K562 (cell line): ENCODE measurements around the gene BAIAP3. TPM values are rescaled to one million over a fixed set of nuclear protein-coding genes. Genes with fewer than 3 reads are reported as not detected.

Source experiments
- ATAC-seq: fragments of 200-7000 bp; cut with Tn5 transposase; 3 replicates; pipeline ENCODE4 v1.9.1; 2020; ENCODE audit warnings: moderate library complexity
- BruUV-seq: library from RNA; stranded (reverse); fragments of 400-500 nt; replicated peaks from 2 replicates; lab custom pipeline; 2021; lab: Mats Ljungman, UMichigan
- CTCF ChIA-PET: fragments of 300-600 bp; formaldehyde crosslinking; extraction: SDS; loops from one replicate; lab custom pipeline; 2021; ENCODE audit warnings: low intra/inter-chr PET ratio; lab: Yijun Ruan, JAX
- POLR2A ChIA-PET: fragments of 300-600, 350-650 bp; sonication (Branson Sonifier 250); formaldehyde crosslinking; extraction: SDS; loops from one replicate; lab custom pipeline; 2021; ENCODE audit warnings: antibody characterized with exemption, inconsistent platforms; lab: Yijun Ruan, JAX
- DNase-seq, 4 experiments: peaks; one replicate each; pipeline versions ENCODE4 v3.0.0 to v3.0.0-alpha.2; 2011 to 2018; ENCODE audit warnings: low spot score in 3 of 4, mixed read lengths in 3 of 4; ENCODE audit errors: extremely low read depth in 1 of 4
- FAIRE-seq: peaks from 2 replicates; lab custom pipeline; 2011; peaks lifted over from hg19 to GRCh38; lab: Jason Lieb, UNC
- H2AFZ ChIP-seq: 2 replicates; pipeline ENCODE4 v1.6.0; 2011; ENCODE audit warnings: low read depth, low read length, control low read depth, inconsistent platforms
- H3K27ac ChIP-seq: fragments of 200-600 bp; 3 replicates; pipeline ENCODE4 v1.8.0; 2011; ENCODE audit warnings: low read depth, mild to moderate bottlenecking, control low read depth, inconsistent platforms, low read length, moderate library complexity, mixed read lengths; ENCODE audit errors: extremely low read depth
- H3K27me3 ChIP-seq, 2 experiments: fragments of 300-600 bp in 1 of 2; 2 replicates in 1 of 2; 3 replicates in 1 of 2; pipeline versions ENCODE4 v1.6.0 to v1.8.0; 2011; ENCODE audit warnings: inconsistent platforms in 2 of 2, low read length in 2 of 2, mild to moderate bottlenecking in 1 of 2, mixed read lengths in 1 of 2, moderate library complexity in 1 of 2; ENCODE audit not compliant: control insufficient read depth in 2 of 2, insufficient read depth in 2 of 2
- H3K36me3 ChIP-seq: fragments of 300-600 bp; 3 replicates; pipeline ENCODE4 v1.8.0; 2011; ENCODE audit warnings: mild to moderate bottlenecking, low read length, inconsistent platforms; ENCODE audit not compliant: control insufficient read depth, insufficient read depth
- H3K4me1 ChIP-seq, 2 experiments: fragments of 200-600 bp in 1 of 2; replicated peaks in 1 of 2; 2 replicates in 1 of 2; 3 replicates in 1 of 2; pipeline versions ENCODE4 v1.5.1 to v1.8.0; 2011; ENCODE audit warnings: inconsistent platforms in 2 of 2, low read length in 2 of 2, mild to moderate bottlenecking in 1 of 2, mixed read lengths in 1 of 2, moderate library complexity in 1 of 2; ENCODE audit not compliant: control insufficient read depth in 2 of 2, insufficient read depth in 2 of 2
- H3K4me2 ChIP-seq: 2 replicates; pipeline ENCODE4 v1.6.1; 2011; ENCODE audit warnings: low read length, control low read depth, inconsistent platforms, mixed read lengths; ENCODE audit not compliant: insufficient read depth
- H3K4me3 ChIP-seq: fragments of 200-600 bp; sonication (generic), shearing (Covaris generic); 2 replicates; pipeline ENCODE4 v1.5.1; 2016; ENCODE audit warnings: control low read depth, inconsistent platforms
- H3K79me2 ChIP-seq: fragments of 200-600 bp; 3 replicates; pipeline ENCODE4 v1.8.0; 2011; ENCODE audit warnings: low read length, inconsistent platforms; ENCODE audit not compliant: control insufficient read depth, insufficient read depth
- H3K9ac ChIP-seq, 2 experiments: 2 replicates each; pipeline versions ENCODE4 v1.6.0 to v1.6.1; 2011; ENCODE audit warnings: low read depth in 2 of 2, low read length in 2 of 2, control low read depth in 1 of 2, inconsistent platforms in 1 of 2, mild to moderate bottlenecking in 1 of 2, mixed read lengths in 1 of 2; ENCODE audit not compliant: insufficient read depth in 1 of 2
- H3K9me1 ChIP-seq: one replicate; pipeline ENCODE4 v1.6.0; 2011; ENCODE audit warnings: inconsistent platforms, mild to moderate bottlenecking, low read length, moderate library complexity; ENCODE audit not compliant: control insufficient read depth, insufficient read depth
- H3K9me3 ChIP-seq: replicated peaks from 2 replicates; pipeline ENCODE4 v1.5.1; 2011; ENCODE audit warnings: low read depth, low read length, inconsistent platforms; ENCODE audit not compliant: control insufficient read depth, insufficient read depth
- H4K20me1 ChIP-seq: replicated peaks from 2 replicates; pipeline ENCODE4 v1.6.1; 2011; ENCODE audit warnings: low read length, inconsistent platforms, mixed read lengths; ENCODE audit not compliant: control insufficient read depth, insufficient read depth
- AFF1 ChIP-seq, 2 experiments: fragments of 450-650 bp; IDR thresholded peaks; 2 replicates each; pipeline ENCODE4 v1.6.1; 2018; ENCODE audit warnings: mild to moderate bottlenecking in 2 of 2, low read depth in 1 of 2; ENCODE audit not compliant: partially characterized antibody in 2 of 2
- CHAMP1 ChIP-seq: fragments of 450-650 bp; IDR thresholded peaks from 2 replicates; pipeline ENCODE4 v1.6.1; 2016; ENCODE audit warnings: mild to moderate bottlenecking
- DNMT1 ChIP-seq: fragments of 450-650 bp; IDR thresholded peaks from 2 replicates; pipeline ENCODE4 v1.6.1; 2016; ENCODE audit warnings: antibody characterized with exemption, mild to moderate bottlenecking
- PPARD ChIP-seq: fragments of 250-450 bp; sonication (Bioruptor Pico); IDR thresholded peaks from 2 replicates; pipeline ENCODE4 v1.8.0; 2022; ENCODE audit warnings: inconsistent platforms, mild to moderate bottlenecking, moderate library complexity
- RFX7 ChIP-seq: fragments of 250-450 bp; sonication (Bioruptor Pico); IDR thresholded peaks from 2 replicates; pipeline ENCODE4 v1.5.1; 2021; ENCODE audit warnings: mild to moderate bottlenecking
- SMARCA4 ChIP-seq: fragments of 450-650 bp; IDR thresholded peaks from 2 replicates; pipeline ENCODE4 v1.6.1; 2016
- TRIM28 ChIP-seq: fragments of 450-650 bp; IDR thresholded peaks from 2 replicates; pipeline ENCODE4 v1.6.1; 2017
- ZBED1 ChIP-seq: IDR thresholded peaks from 2 replicates; pipeline ENCODE4 v1.6.1; 2014
- ZC3H4 ChIP-seq: sonication (generic); formaldehyde crosslinking; IDR thresholded peaks from 2 replicates; pipeline ENCODE4 v1.9.0; 2021; ENCODE audit warnings: missing genetic modification reagents, borderline replicate concordance
- WGBS: fragments of 100-300 bp; shearing (Covaris generic); methylation state at CpG from one replicate; pipeline ENCODE4 v1.1.6; 2016; ENCODE audit warnings: low coverage, mixed read lengths; ENCODE audit not compliant: insufficient coverage; ENCODE audit errors: missing lambda C conversion rate; 5-methylcytosine and 5-hydroxymethylcytosine counted together
- in situ Hi-C: fragments of 300-500 bp; cut with MboI; formaldehyde crosslinking; loops from 4 replicates; pipeline ENCODE4 v1.15.0; 2018; ENCODE audit warnings: inconsistent platforms, mixed read lengths
- intact Hi-C: fragments of 100-400 bp; cut with micrococcal nuclease; formaldehyde crosslinking; loops from 2 replicates; pipeline ENCODE4 v1.14.2; 2022
- polyA plus RNA-seq, 8 experiments: library from polyadenylated mRNA; depleted of rRNA in 4 of 8; stranded (reverse) in 5 of 8; unstranded in 3 of 8; fragments of >200 nt; fragmentation: Nextera tagmentation in 2 of 8; fragmentation: Illumina TruSeq in 1 of 8; extraction: Ambion mirVana in 2 of 8; extraction: Trizol in 1 of 8; gene quantifications; 2 replicates each; pipeline versions ENCODE4 v1.2.1 to v1.2.3, GENCODE V29; 2011 to 2014; ENCODE audit warnings: inconsistent platforms in 1 of 8, missing spikeins in 1 of 8
- total RNA-seq, 7 experiments: library from RNA; depleted of rRNA in 6 of 7; stranded (reverse); fragments of >200 nt in 6 of 7; fragmentation: Illumina TruSeq in 2 of 7; extraction: Trizol in 2 of 7; gene quantifications; 2 replicates each; pipeline versions ENCODE4 v1.2.1 to v1.2.3, GENCODE V29; 2011 to 2021; ENCODE audit warnings: low replicate concordance in 1 of 7

Gene BAIAP3
- total and polyA plus RNA-seq, 9 of the 15 experiments (the other 6 are each of a cell fraction or from before 2014, with no cell fraction given) = 0.03 to 4.5 (median 0.57) TPM; not detected in 1

- BruUV-seq = no TSS peak
- no peaks in the 10 kb centered on the region for H3K36me3 ChIP-seq
- H4K20me1 ChIP-seq = no peaks in the 10 kb centered on the region
- H2AFZ ChIP-seq = no peak overlapping the region
- ATAC-seq = no peak
- ChIA-PET CTCF (no interaction called here), POLR2A (interaction anchor here (1.4 kb wide), 1 partner anchor 9 kb away, joined by 6 read pairs; no protein-coding TSS in a partner anchor)
- no peak for FAIRE-seq
- DNase-seq = no peak
- no peak for TF ChIP-seq ZC3H4 (CRISPR knock-in tag)
- no peak for TF ChIP-seq PPARD (CRISPR knock-in tag)
- TF ChIP-seq RFX7 (CRISPR knock-in tag) = no peak
- no peak for TF ChIP-seq AFF1 (IDR thresholded peaks at IDR 0.05; ENCODE audit: low read depth in 1 of 2, partially characterized antibody in 2 of 2)
- TF ChIP-seq ZBED1 = no peak
- no peak for TF ChIP-seq CHAMP1
- TF ChIP-seq SMARCA4 = no peak
- no peak for TF ChIP-seq DNMT1
- no peak for TF ChIP-seq TRIM28
- in situ Hi-C loops = no loop called here
- intact Hi-C loops = loop anchor here (10.0 kb wide), 1 partner anchor 49 kb away; no protein-coding TSS in a partner anchor
- no peak overlapping the region for H3K9ac ChIP-seq
- no peaks in the 10 kb centered on the region for H3K79me2 ChIP-seq
- H3K9me3 ChIP-seq = no peaks in the 10 kb centered on the region
- H3K27me3 ChIP-seq = no peaks in the 10 kb centered on the region
- H3K27ac ChIP-seq = no peak overlapping the region
- H3K4me2 ChIP-seq = no peak overlapping the region
- H3K4me3 ChIP-seq = no peak overlapping the region
- H3K9me1 ChIP-seq = no peaks in the 10 kb centered on the region
- peaks cover 32 to 45% of the 10 kb centered on the region in 2 experiments for H3K4me1 ChIP-seq
- WGBS = 59% methylated on average over 5 of the region's 5 CpGs
These were observed 38.0 kb upstream of the BAIAP3 start for GRCh38 chr16:1295465-1295864.
